SKM-1 (cell line): ENCODE data around the gene GPR146.

Experiments
- DNase-seq: peaks from one replicate; lab custom pipeline; 2025; ENCODE audit not compliant: unreplicated experiment; lab: John Stamatoyannopoulos, UW

Gene GPR146

GRCh38 chr7:1041551-1042491, 2.5 kb upstream of the GPR146 start:
- no peak for DNase-seq

- no peak for DNase-seq
Measured at GRCh38 chr7:1042492-1042833, 1.9 kb upstream of the GPR146 start.

GRCh38 chr7:1043552-1044188, 676 bp upstream of the GPR146 start:
- no peak for DNase-seq

GRCh38 chr7:1045069-1046063, 1.0 kb downstream of the GPR146 start:
- DNase-seq: no peak

- DNase-seq: no peak
Measured at GRCh38 chr7:1046722-1047679, 2.7 kb downstream of the GPR146 start.

- DNase-seq: no peak
Measured at GRCh38 chr7:1049006-1049741, 4.8 kb downstream of the GPR146 start.

- no peak for DNase-seq
Measured at GRCh38 chr7:1049801-1050200, 5.5 kb downstream of the GPR146 start.

- DNase-seq: no peak
Measured at GRCh38 chr7:1050254-1050906, 6.0 kb downstream of the GPR146 start.

- DNase-seq: no peak
Measured at GRCh38 chr7:1050956-1051690, 6.8 kb downstream of the GPR146 start.

GRCh38 chr7:1052031-1052818, 7.9 kb downstream of the GPR146 start:
- no peak for DNase-seq

GRCh38 chr7:1053002-1053411, 8.7 kb downstream of the GPR146 start:
- no peak for DNase-seq

GRCh38 chr7:1053816-1054370, 9.5 kb downstream of the GPR146 start:
- no peak for DNase-seq

GRCh38 chr7:1054438-1054837, 10.1 kb downstream of the GPR146 start:
- no peak for DNase-seq

GRCh38 chr7:1054861-1055450, 10.6 kb downstream of the GPR146 start:
- DNase-seq: no peak

- no peak for DNase-seq
Measured at GRCh38 chr7:1055491-1055955, 11.2 kb downstream of the GPR146 start.

- DNase-seq: no peak
Measured at GRCh38 chr7:1055956-1056784, 11.8 kb downstream of the GPR146 start.
